GM18505 (cell line): ENCODE data around the gene LYSMD1.
"Not testable (repeated sequence)": the region's sequence is repeated elsewhere in the genome, so short reads cannot be mapped to it uniquely, and the experiment has no call there.

Source experiments
- ATAC-seq: cut with Tn5 transposase; IDR thresholded peaks from one replicate; pipeline ENCODE4 v1.9.1; 2021; ENCODE audit not compliant: unreplicated experiment
- POLR2A ChIP-seq: IDR thresholded peaks from 4 replicates; pipeline ENCODE4 v1.6.1; 2011; ENCODE audit warnings: borderline replicate concordance; ENCODE audit not compliant: insufficient read depth, insufficient read length; ENCODE audit errors: extremely low read depth

The LYSMD1 gene

GRCh38 chr1:151192047-151192446 lies 26.3 kb upstream of the LYSMD1 start:
- ATAC-seq: no peak
- no peak for TF ChIP-seq POLR2A

- TF ChIP-seq POLR2A: peak; percentile 90
- ATAC-seq: peak; percentile 89
These were observed 24.1 kb upstream of the LYSMD1 start, which contains the start of gene VPS72 for GRCh38 chr1:151189637-151190445. VPS72 (minus strand) TSS chr1:151190197; CDS start chr1:151190121, 76 bp downstream.

- ATAC-seq: not testable (repeated sequence)
These were observed 23.0 kb upstream of the LYSMD1 start for GRCh38 chr1:151188667-151189066.

- no peak for TF ChIP-seq POLR2A
- no peak for ATAC-seq
These were observed 21.5 kb upstream of the LYSMD1 start for GRCh38 chr1:151187205-151187604.

- no peak for ATAC-seq
- no peak for TF ChIP-seq POLR2A
These were observed 18.5 kb upstream of the LYSMD1 start for GRCh38 chr1:151184211-151184610.

GRCh38 chr1:151176514-151177045 lies 10.9 kb upstream of the LYSMD1 start:
- TF ChIP-seq POLR2A: no peak

GRCh38 chr1:151175863-151176262 lies 10.2 kb upstream of the LYSMD1 start, which contains the start of gene TMOD4:
TMOD4 (minus strand) TSS chr1:151175981; CDS start chr1:151174875, 1,106 bp downstream.
- no peak for TF ChIP-seq POLR2A
- no peak for ATAC-seq

More at GRCh38 chr1:151176514-151177045, 10.9 kb upstream of the LYSMD1 start:
- no peak for ATAC-seq

- TF ChIP-seq POLR2A: no peak
- no peak for ATAC-seq
These were observed 9.5 kb upstream of the LYSMD1 start for GRCh38 chr1:151175041-151175741.

- ATAC-seq: no peak
These were observed 5.5 kb upstream of the LYSMD1 start for GRCh38 chr1:151171190-151171589.

GRCh38 chr1:151167116-151167515 lies 1.4 kb upstream of the LYSMD1 start:
- no peak for ATAC-seq
- no peak for TF ChIP-seq POLR2A

More at GRCh38 chr1:151171190-151171589, 5.5 kb upstream of the LYSMD1 start:
- TF ChIP-seq POLR2A: no peak

GRCh38 chr1:151166505-151166956 lies 829 bp upstream of the LYSMD1 start:
- ATAC-seq: no peak
- TF ChIP-seq POLR2A: no peak

GRCh38 chr1:151165281-151165737 lies 393 bp downstream of the LYSMD1 start:
- no peak for TF ChIP-seq POLR2A
- ATAC-seq: no peak

- no peak for TF ChIP-seq POLR2A
- ATAC-seq: no peak
These were observed 896 bp downstream of the LYSMD1 start for GRCh38 chr1:151164732-151165280.

GRCh38 chr1:151159373-151159772 lies 6.3 kb downstream of the LYSMD1 start:
- no peak for ATAC-seq
- no peak for TF ChIP-seq POLR2A

- TF ChIP-seq POLR2A: no peak
- no peak for ATAC-seq
These were observed 6.9 kb downstream of the LYSMD1 start for GRCh38 chr1:151158751-151159251.
